GM06990 (cell line): ENCODE measurements around the gene PIP5K1B.

Source experiments
- DNase-seq: peaks from one replicate; pipeline ENCODE4 v3.0.0-alpha.2; 2011; ENCODE audit not compliant: insufficient read length; ENCODE audit errors: extremely low read depth
- H3K27me3 ChIP-seq: replicated peaks from 2 replicates; pipeline ENCODE4 v1.6.0; 2011; ENCODE audit warnings: low read length; ENCODE audit not compliant: control insufficient read depth, insufficient read depth
- H3K36me3 ChIP-seq: 2 replicates; pipeline ENCODE4 v1.5.1; 2011; ENCODE audit warnings: low read length; ENCODE audit not compliant: control insufficient read depth, insufficient read depth
- H3K4me3 ChIP-seq: replicated peaks from 2 replicates; pipeline ENCODE4 v1.5.1; 2011; ENCODE audit warnings: low read depth, mild to moderate bottlenecking, control low read depth, low read length
- TF ChIP-seq, protein P1 (sequence below): IDR thresholded peaks from 2 replicates; pipeline ENCODE4 v1.5.1; 2011; ENCODE audit warnings: low read length, control low read depth, mild to moderate bottlenecking, inconsistent platforms; ENCODE audit not compliant: insufficient read depth, poor library complexity, severe bottlenecking

The PIP5K1B gene

DNA sequence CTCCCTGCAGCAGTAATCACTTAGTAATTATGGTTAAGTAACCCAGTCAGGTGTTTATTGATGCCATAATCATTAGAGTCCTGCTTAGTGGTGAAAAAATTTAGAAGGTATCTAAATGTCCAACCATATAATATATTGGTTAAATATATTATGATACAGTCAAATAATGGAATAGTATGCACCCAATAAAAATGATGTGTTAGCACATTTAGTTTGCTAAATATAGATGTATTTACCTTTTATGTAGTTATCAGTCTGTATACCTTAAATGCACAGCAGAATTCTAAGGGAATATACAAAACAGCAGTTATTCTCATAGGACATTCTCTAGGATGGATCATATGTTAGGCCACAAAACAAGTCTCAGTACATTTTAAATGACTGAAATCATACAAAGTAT lies 218.4 kb downstream of the PIP5K1B start:
- no peaks in the 10 kb centered on the region for H3K27me3 ChIP-seq
- H3K36me3 ChIP-seq, result no peaks in the 10 kb centered on the region; the same call in none of the 2 replicates
- no peak overlapping the region for H3K4me3 ChIP-seq
- TF ChIP-seq, protein P1, sequence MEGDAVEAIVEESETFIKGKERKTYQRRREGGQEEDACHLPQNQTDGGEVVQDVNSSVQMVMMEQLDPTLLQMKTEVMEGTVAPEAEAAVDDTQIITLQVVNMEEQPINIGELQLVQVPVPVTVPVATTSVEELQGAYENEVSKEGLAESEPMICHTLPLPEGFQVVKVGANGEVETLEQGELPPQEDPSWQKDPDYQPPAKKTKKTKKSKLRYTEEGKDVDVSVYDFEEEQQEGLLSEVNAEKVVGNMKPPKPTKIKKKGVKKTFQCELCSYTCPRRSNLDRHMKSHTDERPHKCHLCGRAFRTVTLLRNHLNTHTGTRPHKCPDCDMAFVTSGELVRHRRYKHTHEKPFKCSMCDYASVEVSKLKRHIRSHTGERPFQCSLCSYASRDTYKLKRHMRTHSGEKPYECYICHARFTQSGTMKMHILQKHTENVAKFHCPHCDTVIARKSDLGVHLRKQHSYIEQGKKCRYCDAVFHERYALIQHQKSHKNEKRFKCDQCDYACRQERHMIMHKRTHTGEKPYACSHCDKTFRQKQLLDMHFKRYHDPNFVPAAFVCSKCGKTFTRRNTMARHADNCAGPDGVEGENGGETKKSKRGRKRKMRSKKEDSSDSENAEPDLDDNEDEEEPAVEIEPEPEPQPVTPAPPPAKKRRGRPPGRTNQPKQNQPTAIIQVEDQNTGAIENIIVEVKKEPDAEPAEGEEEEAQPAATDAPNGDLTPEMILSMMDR, result no peak
- no peak for DNase-seq

- Histone ChIP-seq H3K4me3 (no peak overlapping the region), H3K36me3 (no peaks in the 10 kb centered on the region; the same call in none of the 2 replicates), H3K27me3 (no peaks in the 10 kb centered on the region)
- no peak for DNase-seq
- TF ChIP-seq, protein P1, result no peak
These were observed 220.1 kb downstream of the PIP5K1B start for GRCh38 chr9:68925175-68925574.

GRCh38 chr9:68927165-68927564 lies 222.1 kb downstream of the PIP5K1B start:
- TF ChIP-seq, protein P1, result no peak
- DNase-seq, result no peak
- H3K36me3 ChIP-seq, result no peaks in the 10 kb centered on the region; the same call in 1 of the 2 replicates

DNA sequence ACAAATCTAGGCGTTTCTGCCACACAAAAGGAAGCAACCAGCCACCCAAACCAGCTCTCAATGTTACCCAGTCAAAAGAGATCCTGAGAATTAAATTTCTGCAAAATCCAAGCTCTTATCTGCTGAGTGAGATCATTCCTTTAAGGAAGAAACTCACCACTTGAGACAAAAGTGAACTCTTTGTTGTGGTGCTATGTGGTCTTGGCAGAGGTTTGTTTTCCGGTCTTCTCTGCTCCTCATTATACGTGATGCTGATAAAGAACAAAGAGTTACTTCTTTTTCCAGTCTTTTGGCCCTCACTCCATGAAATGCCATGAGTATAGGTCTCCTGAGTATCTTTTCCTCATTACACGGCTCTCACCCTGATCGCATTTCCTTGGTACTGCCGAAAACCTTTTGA lies 226.8 kb downstream of the PIP5K1B start:
- DNase-seq, result no peak
- Histone ChIP-seq H3K27me3 (no peaks in the 10 kb centered on the region), H3K36me3 (no peaks in the 10 kb centered on the region), H3K4me3 (no peak overlapping the region)
- TF ChIP-seq, protein P1, result no peak

More at GRCh38 chr9:68927165-68927564, 222.1 kb downstream of the PIP5K1B start:
- Histone ChIP-seq H3K4me3 (no peak overlapping the region), H3K27me3 (no peaks in the 10 kb centered on the region)

- TF ChIP-seq, protein P1, result no peak
- Histone ChIP-seq H3K36me3 (no peaks in the 10 kb centered on the region), H3K4me3 (no peak overlapping the region), H3K27me3 (no peaks in the 10 kb centered on the region)
- DNase-seq, result peak; percentile 10
These were observed 227.4 kb downstream of the PIP5K1B start for GRCh38 chr9:68932458-68932857.
